GM19023 (cell line): ENCODE data around the gene OR10H3.
"Not testable (repeated sequence)": the region's sequence is repeated elsewhere in the genome, so short reads cannot be mapped to it uniquely, and the experiment has no call there.

Experiments used
- ATAC-seq: cut with Tn5 transposase; IDR thresholded peaks from one replicate; pipeline ENCODE4 v1.9.1; 2021; ENCODE audit warnings: mild to moderate bottlenecking, moderate library complexity; ENCODE audit not compliant: unreplicated experiment

Gene OR10H3

DNA sequence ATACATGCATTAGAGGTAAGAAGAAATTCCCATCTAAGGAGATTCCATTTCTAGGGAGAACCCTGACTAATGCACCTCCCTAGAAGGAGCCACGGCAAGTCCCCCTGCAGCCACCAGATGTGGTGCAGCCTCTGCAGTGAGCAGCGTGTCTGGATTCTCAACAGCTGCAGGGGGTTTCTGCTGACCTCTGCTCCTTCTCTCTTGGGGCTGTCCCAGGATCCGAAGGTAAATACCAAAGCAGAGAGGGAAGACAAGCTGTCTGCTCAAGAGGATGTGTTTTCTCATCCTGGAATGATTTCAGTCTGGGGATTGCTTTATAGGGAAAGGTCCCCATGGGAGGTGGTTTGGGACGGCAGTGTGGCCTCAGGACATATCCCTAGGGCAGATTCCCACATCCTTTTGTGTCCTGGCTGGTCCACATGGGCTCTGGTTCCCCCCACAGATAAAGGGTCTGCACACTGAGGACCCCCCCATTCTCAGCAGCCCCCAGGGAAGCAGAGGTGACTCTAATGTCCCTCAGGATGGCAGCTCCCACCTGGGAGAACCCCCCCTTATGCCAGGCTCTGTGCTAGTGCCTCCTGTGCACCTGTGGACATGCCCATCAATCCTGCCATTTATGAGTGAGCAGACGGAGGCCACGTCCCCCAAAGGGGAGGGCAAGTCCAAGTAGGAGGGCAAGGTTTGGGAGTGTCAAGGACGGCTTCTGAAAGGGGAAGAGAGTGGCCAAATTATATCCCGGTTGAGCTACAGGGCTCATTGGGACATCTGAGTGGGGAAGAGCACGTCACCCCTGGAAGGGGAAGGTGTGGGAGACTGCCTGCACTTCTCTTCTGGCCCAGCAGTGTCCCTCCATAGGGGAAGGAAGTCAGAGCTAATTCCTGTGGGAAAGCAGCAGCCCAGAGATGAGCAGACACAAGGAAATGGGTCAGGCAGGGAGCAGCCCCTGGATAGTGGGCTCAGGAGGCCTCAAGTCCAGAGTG, 39.5 kb downstream of the OR10H3 start:
- no peak for ATAC-seq

DNA sequence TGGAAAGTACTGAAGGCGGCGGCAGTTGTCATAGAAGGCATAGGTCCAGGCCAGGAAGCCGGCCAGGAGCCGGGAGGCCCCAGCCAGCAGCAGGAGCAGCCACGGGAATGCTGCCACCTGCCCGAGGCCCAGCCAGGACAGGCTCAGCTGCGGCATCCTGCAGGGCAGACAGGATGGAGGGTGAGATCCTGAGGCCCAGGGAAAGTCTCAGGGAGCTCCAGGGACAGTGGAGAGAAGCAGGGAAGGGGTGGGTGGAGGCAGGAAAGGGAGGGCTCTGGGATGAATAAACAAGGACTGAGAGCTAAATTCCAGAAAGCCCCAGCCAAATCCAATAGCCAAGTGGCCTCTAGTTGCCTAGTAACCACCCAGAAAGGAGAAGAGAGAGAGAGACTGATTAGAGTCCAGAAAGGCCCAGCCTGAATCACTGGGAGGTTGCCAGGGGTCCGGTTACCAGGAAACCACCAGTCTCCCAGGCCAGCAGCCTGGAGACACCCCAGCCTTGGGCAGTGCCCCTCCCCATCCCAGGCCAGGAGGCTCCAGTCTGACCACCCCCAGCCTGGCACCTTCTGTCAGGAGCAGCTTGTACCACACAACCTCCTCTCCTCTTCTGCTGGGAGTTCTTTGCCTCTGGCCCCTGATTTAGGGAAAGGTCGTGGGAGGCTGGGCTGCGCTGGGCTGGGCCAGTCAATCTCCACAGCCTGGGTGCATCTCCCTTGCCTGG, 42.1 kb downstream of the OR10H3 start:
- no peak for ATAC-seq

DNA sequence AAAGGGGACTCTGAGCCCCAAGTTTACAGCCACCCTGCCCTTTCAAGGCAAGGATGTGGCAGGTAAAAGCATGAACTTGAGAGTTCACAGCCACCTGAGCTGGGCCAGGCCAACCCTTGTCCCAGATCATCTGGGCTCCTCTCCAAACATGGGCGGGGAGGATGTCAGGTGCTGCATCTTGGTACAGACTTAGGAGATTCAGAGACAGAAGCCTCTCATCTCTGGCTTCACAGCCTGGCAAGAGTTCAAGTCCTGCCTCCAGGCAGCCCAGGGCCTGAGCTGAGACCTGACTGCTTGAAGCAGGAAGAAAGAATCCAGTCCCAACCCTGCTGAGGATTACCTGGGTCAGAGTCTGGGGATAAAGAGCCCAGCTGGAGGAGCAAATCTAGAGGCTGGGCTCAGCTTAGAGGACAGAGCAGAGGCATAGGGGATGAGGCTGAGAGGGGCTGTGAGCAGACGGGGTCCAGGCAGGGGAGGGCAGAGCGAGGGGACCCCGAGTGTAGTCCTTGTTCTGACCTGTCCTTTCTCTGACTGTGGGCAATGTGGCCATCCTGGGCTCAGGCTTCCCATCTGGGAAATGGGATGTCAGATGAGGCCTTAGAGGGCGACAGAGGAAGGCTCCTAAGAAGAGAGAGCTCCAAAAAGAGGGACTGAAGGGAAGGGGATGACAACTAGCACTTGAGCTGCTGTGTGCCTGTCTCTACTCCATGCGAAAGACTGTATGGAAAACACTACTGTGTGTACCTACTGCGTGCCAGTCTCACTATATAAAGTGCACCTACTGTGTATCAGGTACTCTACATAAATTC, 43.0 kb downstream of the OR10H3 start:
- no peak for ATAC-seq

DNA sequence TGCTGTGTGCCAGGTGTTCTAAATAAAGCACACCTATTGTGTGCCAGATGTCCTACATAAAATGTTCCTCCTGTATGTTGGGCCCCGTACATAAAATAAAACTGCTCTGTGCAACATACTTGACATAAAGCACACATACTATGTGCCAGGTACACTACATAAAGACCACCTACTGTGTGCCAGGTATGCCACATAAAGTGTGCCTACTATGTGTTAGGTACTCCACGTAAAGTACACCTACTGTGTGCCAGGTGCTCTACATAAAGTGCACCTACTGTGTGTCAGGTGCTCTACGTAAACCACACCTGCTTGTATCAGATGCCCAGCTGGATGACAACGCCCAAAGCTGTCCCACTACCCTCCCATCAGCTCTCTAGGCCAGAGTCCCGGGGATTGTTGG, 43.9 kb downstream of the OR10H3 start:
- ATAC-seq: no peak

DNA sequence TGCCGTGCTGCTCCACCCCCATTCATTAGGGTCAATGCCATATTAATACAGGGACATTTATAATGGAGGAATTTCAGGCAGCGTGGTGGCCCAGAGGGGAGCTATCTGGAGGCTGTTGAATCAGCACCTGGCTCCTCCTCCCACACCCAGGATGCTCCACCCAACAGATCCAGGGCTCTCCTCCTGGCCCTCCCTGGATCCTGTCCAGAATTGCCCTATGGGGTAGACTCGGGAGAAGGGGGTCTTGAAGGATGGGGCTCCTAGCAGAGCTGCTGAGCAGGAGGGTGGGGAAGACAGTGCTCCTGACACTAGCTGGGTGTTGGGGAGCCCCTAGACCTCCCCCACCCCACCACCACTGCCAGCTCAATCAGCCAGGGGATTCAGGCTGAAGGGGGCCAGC, 44.4 kb downstream of the OR10H3 start:
- no peak for ATAC-seq

DNA sequence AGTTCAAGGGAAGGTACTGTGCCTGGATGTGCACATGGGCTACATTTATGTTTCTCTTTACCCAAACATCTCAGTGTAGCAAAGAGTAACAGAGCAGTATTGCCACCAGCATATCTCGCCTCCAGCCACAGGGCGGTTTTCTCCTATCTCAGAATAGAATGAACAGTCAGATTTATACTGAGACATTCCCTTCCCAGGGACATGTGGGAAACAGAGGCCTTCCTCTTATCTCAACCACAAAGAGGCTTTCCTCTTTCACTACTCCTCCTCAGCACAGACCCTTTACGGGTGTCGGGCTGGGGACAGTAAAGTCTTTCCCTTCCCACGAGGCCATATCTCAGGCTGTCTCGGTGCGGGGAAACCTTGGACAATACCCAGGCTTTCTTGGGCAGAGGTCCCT, 45.1 kb downstream of the OR10H3 start:
- not testable (repeated sequence) for ATAC-seq

DNA sequence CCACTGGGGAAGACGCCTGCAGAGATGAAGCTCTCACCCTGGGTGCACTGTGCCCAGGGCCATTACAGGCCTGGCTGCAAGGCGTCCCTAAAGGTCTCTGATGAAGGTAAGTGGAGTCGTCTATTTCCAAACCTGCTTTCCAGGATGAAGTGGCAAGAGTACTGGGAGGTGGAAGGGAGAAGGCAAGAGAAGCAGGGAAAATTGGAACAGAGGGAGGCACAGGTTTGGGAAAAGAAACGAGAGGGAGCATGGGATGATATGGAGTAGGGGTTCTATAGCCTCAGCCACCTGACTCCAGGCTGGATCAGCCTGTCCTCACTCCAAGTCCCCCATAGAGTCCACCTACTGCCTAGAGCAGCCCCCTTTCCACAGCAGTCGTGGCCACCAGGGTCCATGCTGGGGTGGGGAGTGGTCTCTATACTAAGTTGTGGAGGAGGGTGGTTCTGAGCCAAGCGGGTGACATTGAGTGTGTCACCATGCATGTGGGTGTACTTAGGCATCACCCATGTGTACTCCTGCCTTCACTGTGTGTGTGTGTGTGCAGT, 49.9 kb downstream of the OR10H3 start, which contains the start of gene OR10H5:
Gene OR10H5, plus strand, starts transcription at position 51 of the 545 bp plus-strand sequence. CDS start 6,388 bp downstream, outside the sequence.
- no peak for ATAC-seq

DNA sequence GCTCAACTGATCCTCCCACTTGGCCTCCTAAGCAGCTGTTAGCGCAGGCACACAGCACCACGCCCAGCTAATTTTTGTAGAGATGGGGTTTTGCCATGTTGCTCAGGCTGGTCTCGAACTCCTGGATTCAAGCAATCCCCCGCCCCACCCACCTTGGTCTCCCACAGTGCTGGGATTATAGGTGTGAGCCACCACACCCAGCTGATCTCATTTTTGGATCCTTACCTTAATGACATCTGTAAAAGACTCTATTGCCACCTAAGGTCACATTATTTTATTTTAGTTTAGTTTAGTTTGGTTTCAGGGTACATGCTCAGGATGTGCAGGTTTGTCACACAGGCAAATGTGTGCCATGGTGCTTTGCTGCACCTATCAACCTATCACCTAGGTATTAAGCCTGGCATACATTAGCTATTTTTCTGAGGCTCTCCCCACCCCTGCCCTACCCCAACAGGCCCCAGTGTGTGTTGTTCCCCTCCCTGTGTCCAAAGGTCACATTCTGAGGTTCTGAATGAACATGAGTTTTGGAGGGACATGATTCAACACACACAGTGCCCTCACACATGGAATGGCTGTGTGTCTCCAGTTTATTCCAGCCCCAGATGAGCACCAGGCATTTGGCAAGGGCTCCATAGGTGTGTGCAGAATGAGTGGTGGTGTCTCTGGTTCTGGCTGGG, 50.9 kb downstream of the OR10H3 start:
- no peak for ATAC-seq

DNA sequence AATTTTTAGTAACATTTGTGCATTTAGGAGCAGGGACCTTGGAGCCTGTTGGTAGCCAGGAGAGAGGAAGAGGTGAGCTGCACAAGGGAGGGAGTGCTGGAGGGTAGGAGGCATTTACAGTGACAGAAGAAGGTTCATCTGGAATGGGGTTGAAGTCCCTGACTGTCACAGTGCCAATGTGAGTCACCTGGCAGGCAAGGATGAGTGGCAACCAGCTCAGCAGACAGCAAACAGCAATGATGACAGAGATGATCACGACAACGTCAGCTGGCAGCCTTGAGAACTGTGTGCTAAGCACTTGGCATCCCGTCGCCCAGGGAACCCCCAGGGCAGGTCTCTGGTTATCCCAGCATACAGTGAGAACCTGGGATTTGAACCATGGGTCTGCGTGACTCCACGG, 52.3 kb downstream of the OR10H3 start:
- ATAC-seq: no peak
